ENCODE results near the gene PNKP. TPM values are rescaled to one million over a fixed set of nuclear protein-coding genes. Genes with fewer than 3 reads are reported as not detected.

The PNKP gene
- polyA plus RNA-seq, 1 donor: 61.2 TPM

DNA sequence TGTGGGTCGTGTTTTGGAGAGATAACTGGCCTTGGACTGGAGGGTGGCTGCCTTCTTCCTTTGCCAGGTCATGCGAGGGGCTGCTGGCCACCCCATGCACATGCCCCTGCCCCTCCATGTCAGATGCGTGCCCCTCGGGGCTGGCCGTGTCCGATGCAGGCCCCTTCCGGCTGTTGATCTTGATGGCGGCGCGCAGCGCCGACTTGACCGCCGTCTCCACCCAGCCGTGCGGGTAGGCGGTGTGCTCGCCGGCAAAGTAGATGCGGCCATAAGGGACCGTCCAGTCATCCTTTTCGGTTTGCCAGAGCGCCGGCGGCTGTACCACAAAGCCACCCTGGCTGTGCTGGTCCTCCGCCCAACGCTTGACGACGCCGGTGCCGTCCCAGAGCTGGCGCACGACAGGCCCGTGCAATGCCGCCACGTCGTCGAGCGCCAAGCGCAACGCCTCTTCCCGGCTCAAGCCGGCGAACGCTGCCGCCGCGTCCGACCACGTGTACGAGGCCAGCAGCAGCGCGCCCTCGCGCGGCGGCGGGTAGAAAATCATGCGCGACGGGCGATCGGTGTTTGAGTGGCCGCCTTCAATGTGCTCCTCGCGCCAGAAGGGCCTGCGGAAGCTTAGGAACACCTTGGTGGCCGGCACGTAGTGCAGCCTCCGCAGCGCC is 22.4 kb upstream of the PNKP start:
- Histone ChIP-seq H3K4me1 (ENCODE audit: control insufficient read depth, insufficient read depth, low read length) (peaks cover 6% of the 10 kb centered on the region), H3K27me3 (ENCODE audit: control insufficient read depth, insufficient read depth, low read length) (peaks cover 19% of the 10 kb centered on the region), H3K4me3 (ENCODE audit: low read length) (peak overlapping the region; percentile 11), H3K9me3 (ENCODE audit: control insufficient read depth, low read depth, low read length) (peaks cover 11% of the 10 kb centered on the region), H3K36me3 (ENCODE audit: control insufficient read depth, insufficient read depth, low read length) (peaks cover 11% of the 10 kb centered on the region), H3K27ac (ENCODE audit: low read length) (no peak overlapping the region)
- peak; percentile 80 to 83 for DNase-seq
- no CpG with 5 or more reads among the region's 71 CpGs for WGBS (ENCODE audit: insufficient coverage, low lambda C conversion rate)

DNA sequence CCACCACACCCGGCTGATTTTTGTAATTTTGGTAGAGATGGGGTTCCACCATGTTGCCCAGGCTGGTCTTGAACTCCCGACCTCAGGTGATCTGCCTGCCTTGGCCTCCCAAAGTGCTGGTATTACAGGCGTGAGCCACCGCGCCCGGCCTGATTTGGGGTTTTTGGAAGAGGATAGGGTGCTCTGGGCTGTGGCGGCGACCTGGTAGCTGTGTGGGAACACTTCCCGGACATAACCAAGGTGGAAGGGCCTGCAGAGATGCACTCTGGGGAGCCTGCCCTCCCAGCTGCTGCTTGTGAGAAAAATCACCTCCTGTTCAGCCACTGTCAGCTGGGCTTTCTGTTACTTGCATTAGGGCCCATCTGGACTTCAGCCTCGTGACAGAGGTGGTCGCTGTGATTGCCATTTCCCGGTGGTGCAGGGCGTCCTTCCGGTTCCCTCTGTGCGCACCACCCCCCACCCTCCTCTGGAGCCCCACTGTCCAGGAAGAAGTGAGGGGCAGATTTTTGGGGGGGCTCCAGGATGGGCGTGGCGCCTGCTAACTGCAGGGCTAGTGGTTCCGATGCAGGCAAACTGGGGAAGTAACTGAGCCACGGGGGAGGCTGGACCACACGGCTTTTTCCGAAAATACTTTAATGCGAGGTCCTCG is 21.8 kb upstream of the PNKP start:
- Histone ChIP-seq H3K9me3 (ENCODE audit: control insufficient read depth, low read depth, low read length) (peaks cover 11% of the 10 kb centered on the region), H3K27ac (ENCODE audit: low read length) (no peak overlapping the region), H3K4me1 (ENCODE audit: control insufficient read depth, insufficient read depth, low read length) (peaks cover 6% of the 10 kb centered on the region), H3K36me3 (ENCODE audit: control insufficient read depth, insufficient read depth, low read length) (peaks cover 18% of the 10 kb centered on the region), H3K27me3 (ENCODE audit: control insufficient read depth, insufficient read depth, low read length) (peaks cover 19% of the 10 kb centered on the region), H3K4me3 (ENCODE audit: low read length) (no peak overlapping the region)
- no peak for DNase-seq
- no CpG with 5 or more reads among the region's 23 CpGs for WGBS (ENCODE audit: insufficient coverage, low lambda C conversion rate)

DNA sequence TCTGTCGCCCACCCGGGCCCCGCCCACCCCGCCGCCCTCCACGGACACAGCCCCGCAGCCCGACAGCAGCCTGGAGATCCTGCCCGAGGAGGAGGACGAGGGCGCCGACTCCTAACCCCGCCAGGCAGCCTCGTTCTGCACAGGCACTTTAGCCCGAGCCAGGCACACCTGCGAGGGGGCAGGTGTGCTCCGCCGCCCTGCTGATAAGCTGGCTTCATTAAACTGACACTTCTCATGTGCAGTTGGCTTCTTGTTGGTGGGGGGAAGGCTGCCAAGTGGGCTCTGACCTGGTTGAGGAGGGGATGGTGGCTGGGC is 21.1 kb upstream of the PNKP start:
- Histone ChIP-seq H3K4me1 (ENCODE audit: control insufficient read depth, insufficient read depth, low read length) (peaks cover 6% of the 10 kb centered on the region), H3K36me3 (ENCODE audit: control insufficient read depth, insufficient read depth, low read length) (peaks cover 25% of the 10 kb centered on the region), H3K9me3 (ENCODE audit: control insufficient read depth, low read depth, low read length) (peaks cover 11% of the 10 kb centered on the region), H3K27ac (ENCODE audit: low read length) (no peak overlapping the region), H3K27me3 (ENCODE audit: control insufficient read depth, insufficient read depth, low read length) (peaks cover 19% of the 10 kb centered on the region), H3K4me3 (ENCODE audit: low read length) (no peak overlapping the region)
- no peak for DNase-seq
- no CpG with 5 or more reads among the region's 18 CpGs for WGBS (ENCODE audit: insufficient coverage, low lambda C conversion rate)

DNA sequence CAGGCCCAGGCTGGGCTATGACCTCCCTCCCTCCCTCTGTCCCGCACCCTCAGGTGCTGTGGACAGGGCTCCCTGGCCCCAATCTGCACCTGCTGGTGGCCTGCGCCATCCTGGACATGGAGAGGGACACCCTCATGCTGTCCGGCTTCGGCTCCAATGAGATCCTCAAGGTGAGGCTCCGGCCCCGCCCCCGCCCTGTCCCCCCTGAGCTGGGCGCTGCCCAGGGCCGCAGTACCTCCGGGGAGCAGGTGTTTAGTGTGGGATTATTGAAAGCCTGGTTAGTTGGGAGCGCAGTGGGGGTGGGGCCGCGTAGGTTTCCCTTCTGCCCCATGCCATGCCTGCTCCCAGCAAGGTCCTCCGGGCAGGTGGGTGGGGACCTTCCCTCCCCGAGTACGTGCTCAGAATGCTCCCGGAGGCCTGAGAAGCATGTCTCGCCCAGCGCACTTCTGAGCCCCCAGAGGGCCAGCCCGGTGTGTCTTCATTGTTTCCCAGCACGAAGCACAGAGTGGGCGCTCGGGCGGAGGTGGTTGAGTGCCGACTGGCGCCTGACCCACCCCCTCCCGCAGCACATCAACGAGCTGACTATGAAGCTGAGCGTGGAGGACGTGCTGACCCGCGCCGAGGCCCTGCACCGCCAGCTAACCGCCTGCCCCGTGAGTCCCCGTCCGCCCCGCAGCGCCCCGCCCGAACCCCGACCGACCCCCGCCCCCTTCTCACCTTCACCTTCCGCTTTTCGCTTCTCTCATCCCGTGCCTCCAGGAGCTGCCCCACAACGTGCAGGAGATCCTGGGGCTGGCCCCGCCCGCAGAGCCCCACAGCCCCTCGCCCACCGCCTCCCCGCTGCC is 20.5 kb upstream of the PNKP start:
- Histone ChIP-seq H3K27me3 (ENCODE audit: control insufficient read depth, insufficient read depth, low read length) (peaks cover 19% of the 10 kb centered on the region), H3K27ac (ENCODE audit: low read length) (no peak overlapping the region), H3K4me1 (ENCODE audit: control insufficient read depth, insufficient read depth, low read length) (peaks cover 6% of the 10 kb centered on the region), H3K9me3 (ENCODE audit: control insufficient read depth, low read depth, low read length) (peaks cover 12% of the 10 kb centered on the region), H3K4me3 (ENCODE audit: low read length) (no peak overlapping the region), H3K36me3 (ENCODE audit: control insufficient read depth, insufficient read depth, low read length) (peaks cover 30% of the 10 kb centered on the region)
- no peak for DNase-seq
- WGBS (ENCODE audit: insufficient coverage, low lambda C conversion rate): no CpG with 5 or more reads among the region's 54 CpGs

DNA sequence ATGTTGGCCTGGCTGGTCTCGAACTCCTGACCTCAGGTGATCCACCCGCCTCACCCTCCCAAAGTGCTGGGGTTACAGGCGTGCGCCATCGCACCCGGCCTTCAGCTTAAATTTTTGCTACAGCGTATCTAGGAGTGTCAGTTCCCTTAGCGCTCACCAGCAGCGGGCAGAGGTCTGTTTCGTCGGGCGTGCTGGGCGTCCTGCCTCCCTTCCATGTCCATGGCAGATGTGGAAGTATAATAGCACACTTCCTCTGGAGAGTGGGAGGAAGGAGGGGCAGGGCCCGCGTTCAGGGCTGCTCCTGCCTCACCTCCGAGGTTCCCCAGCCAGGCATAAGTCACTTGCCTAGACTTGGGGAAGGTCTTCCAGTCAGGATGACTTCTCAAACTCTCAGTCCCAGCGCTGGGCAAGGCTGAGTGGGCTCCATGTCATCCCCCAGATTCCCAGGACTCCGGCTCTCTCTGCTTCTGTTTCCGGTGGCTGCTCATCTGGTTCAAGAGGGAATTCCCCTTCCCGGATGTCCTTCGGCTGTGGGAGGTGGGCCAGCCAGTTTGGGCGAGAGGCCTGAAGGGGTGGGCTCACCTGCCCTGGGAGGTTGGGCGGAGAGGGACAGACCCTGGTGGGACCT is 19.8 kb upstream of the PNKP start:
- H3K4me1 ChIP-seq (ENCODE audit: control insufficient read depth, insufficient read depth, low read length): peaks cover 6% of the 10 kb centered on the region
- H3K9me3 ChIP-seq (ENCODE audit: control insufficient read depth, low read depth, low read length): peaks cover 16% of the 10 kb centered on the region
- H3K36me3 ChIP-seq (ENCODE audit: control insufficient read depth, insufficient read depth, low read length): peaks cover 38% of the 10 kb centered on the region
- H3K27ac ChIP-seq (ENCODE audit: low read length): no peak overlapping the region
- no peak overlapping the region for H3K4me3 ChIP-seq (ENCODE audit: low read length)
- no CpG with 5 or more reads among the region's 23 CpGs for WGBS (ENCODE audit: insufficient coverage, low lambda C conversion rate)
- H3K27me3 ChIP-seq (ENCODE audit: control insufficient read depth, insufficient read depth, low read length): peaks cover 19% of the 10 kb centered on the region
- no peak for DNase-seq

DNA sequence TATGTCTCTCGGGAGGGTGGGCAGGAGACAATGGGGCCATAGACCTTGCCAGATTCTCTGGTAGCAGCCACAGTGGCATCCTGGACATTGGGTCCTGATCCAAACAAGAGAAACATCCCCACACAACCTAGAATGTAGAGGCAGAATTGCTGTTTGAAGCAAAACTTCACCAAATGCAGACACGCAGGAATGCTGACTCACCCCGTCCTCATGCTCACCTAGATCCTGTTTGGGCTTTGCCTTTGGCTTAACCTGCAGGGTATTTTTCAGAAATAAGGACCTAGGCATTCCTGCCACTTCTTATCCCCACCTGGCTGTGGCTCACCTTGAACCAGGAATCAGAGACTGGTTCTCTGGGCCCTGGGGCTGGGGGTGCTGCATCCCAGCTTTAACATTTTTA is 17.4 kb upstream of the PNKP start:
- Histone ChIP-seq H3K4me1 (ENCODE audit: control insufficient read depth, insufficient read depth, low read length) (no peaks in the 10 kb centered on the region), H3K9me3 (ENCODE audit: control insufficient read depth, low read depth, low read length) (peaks cover 14% of the 10 kb centered on the region), H3K27ac (ENCODE audit: low read length) (no peak overlapping the region), H3K36me3 (ENCODE audit: control insufficient read depth, insufficient read depth, low read length) (peaks cover 59% of the 10 kb centered on the region), H3K4me3 (ENCODE audit: low read length) (no peak overlapping the region), H3K27me3 (ENCODE audit: control insufficient read depth, insufficient read depth, low read length) (peaks cover 5% of the 10 kb centered on the region)
- WGBS (ENCODE audit: insufficient coverage, low lambda C conversion rate): no CpG with 5 or more reads among the region's 3 CpGs
- no peak for DNase-seq

DNA sequence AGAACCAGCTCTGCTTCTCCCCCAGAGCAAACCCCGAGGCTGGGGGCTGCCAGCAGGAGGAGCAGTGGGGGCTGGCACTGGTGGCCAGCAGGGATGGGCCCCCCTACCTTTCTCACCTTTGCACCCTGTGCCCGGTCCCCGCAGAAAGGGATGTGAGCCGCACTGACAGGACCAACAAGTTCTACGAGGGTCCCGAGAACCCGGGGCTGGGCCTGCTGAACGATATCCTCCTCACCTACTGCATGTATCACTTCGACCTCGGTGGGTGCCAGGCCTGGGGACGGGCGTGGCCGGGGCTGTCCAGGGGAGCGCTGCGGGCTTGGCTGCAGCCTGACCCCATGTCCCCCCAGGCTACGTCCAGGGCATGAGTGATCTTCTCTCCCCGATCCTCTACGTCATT is 16.7 kb upstream of the PNKP start:
- no peaks in the 10 kb centered on the region for H3K4me1 ChIP-seq (ENCODE audit: control insufficient read depth, insufficient read depth, low read length)
- DNase-seq: no peak
- no CpG with 5 or more reads among the region's 18 CpGs for WGBS (ENCODE audit: insufficient coverage, low lambda C conversion rate)
- H3K27me3 ChIP-seq (ENCODE audit: control insufficient read depth, insufficient read depth, low read length): no peaks in the 10 kb centered on the region
- H3K27ac ChIP-seq (ENCODE audit: low read length): no peak overlapping the region
- H3K9me3 ChIP-seq (ENCODE audit: control insufficient read depth, low read depth, low read length): peaks cover 8% of the 10 kb centered on the region
- H3K4me3 ChIP-seq (ENCODE audit: low read length): no peak overlapping the region
- peaks cover 64% of the 10 kb centered on the region for H3K36me3 ChIP-seq (ENCODE audit: control insufficient read depth, insufficient read depth, low read length)

DNA sequence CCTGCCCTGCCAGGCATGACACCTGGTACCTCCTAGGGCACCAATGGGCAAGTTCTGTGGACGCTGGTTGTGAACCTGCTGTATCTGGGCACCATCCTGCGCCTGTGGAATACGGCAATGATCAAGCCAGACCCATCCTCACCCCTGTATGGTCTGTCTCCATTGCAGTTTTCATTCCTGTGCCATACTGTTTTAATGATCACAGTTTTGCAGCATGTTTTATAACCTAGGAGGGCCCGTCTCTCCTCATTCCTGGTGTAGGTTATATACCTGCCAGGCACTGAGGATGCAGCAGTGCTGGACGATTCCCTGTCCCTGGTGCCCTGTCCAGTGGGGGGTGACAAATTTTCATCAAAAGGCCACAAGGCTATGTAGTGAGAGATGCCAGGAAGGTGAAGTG is 15.7 kb upstream of the PNKP start:
- Histone ChIP-seq H3K36me3 (ENCODE audit: control insufficient read depth, insufficient read depth, low read length) (peaks cover 64% of the 10 kb centered on the region), H3K27me3 (ENCODE audit: control insufficient read depth, insufficient read depth, low read length) (no peaks in the 10 kb centered on the region), H3K4me1 (ENCODE audit: control insufficient read depth, insufficient read depth, low read length) (peaks cover 8% of the 10 kb centered on the region), H3K27ac (ENCODE audit: low read length) (no peak overlapping the region), H3K9me3 (ENCODE audit: control insufficient read depth, low read depth, low read length) (peaks cover 8% of the 10 kb centered on the region), H3K4me3 (ENCODE audit: low read length) (no peak overlapping the region)
- 100% methylated on average over 1 of the region's 5 CpGs for WGBS (ENCODE audit: insufficient coverage, low lambda C conversion rate)
- no peak for DNase-seq

DNA sequence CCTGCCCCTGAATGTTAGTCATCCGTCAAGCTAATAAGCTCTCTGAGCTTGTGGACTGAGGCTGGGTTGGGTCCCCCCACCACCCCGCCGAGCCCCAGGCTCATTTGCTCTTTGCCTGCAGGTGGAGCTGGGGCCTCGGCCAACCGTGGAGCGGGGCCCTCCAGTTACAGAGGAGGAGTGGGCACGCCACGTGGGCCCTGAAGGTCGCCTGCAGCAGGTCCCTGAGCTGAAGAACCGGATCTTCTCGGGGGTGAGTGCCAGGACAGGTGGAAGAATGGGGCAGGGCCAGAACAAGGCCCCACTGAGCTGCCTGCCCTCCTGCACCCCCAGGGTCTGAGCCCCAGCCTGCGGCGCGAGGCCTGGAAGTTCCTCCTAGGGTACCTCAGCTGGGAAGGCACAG is 15.3 kb upstream of the PNKP start:
- Histone ChIP-seq H3K9me3 (ENCODE audit: control insufficient read depth, low read depth, low read length) (peaks cover 8% of the 10 kb centered on the region), H3K4me3 (ENCODE audit: low read length) (no peak overlapping the region), H3K4me1 (ENCODE audit: control insufficient read depth, insufficient read depth, low read length) (peaks cover 9% of the 10 kb centered on the region), H3K27ac (ENCODE audit: low read length) (no peak overlapping the region), H3K27me3 (ENCODE audit: control insufficient read depth, insufficient read depth, low read length) (no peaks in the 10 kb centered on the region), H3K36me3 (ENCODE audit: control insufficient read depth, insufficient read depth, low read length) (peaks cover 64% of the 10 kb centered on the region)
- no peak for DNase-seq
- no CpG with 5 or more reads among the region's 14 CpGs for WGBS (ENCODE audit: insufficient coverage, low lambda C conversion rate)

DNA sequence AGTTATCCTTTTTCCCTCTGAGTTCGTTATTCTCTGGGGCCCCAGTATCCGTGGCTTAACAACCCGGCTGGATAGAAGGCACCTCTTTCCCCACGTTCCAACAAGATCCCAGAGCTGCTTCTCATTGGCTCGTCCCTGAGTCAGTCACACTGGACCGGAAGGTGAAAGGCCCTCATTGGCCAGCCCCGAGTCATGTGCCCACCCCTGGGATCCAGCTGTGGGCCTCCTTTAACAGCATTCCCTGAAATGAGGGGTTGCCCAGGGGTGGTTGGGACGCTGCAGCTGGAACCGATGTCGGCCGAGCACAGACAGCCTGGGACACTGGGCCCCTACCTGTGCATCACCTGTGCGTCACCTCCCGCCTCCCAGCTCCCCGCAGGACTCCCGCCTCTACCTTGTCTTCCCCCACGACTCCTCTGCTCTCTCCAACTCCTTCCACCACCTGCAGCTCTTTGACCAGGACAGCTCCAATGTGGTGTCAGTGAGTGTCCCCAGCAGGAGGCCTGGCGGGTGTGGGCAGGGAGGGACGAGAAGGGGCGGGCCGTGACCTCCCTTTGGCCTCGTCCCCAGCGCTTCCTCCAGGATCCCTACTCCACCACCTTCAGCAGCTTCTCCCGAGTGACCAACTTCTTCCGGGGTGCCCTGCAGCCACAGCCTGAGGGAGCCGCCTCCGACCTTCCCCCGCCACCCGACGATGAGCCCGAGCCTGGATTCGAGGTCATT is 14.5 kb upstream of the PNKP start:
- Histone ChIP-seq H3K4me3 (ENCODE audit: low read length) (no peak overlapping the region), H3K27ac (ENCODE audit: low read length) (no peak overlapping the region), H3K27me3 (ENCODE audit: control insufficient read depth, insufficient read depth, low read length) (no peaks in the 10 kb centered on the region), H3K36me3 (ENCODE audit: control insufficient read depth, insufficient read depth, low read length) (peaks cover 64% of the 10 kb centered on the region), H3K9me3 (ENCODE audit: control insufficient read depth, low read depth, low read length) (peaks cover 8% of the 10 kb centered on the region), H3K4me1 (ENCODE audit: control insufficient read depth, insufficient read depth, low read length) (peaks cover 9% of the 10 kb centered on the region)
- WGBS (ENCODE audit: insufficient coverage, low lambda C conversion rate): no CpG with 5 or more reads among the region's 31 CpGs
- no peak for DNase-seq
